Measurements from ENCODE around the gene FDXACB1.

FDXACB1 gene

DNA sequence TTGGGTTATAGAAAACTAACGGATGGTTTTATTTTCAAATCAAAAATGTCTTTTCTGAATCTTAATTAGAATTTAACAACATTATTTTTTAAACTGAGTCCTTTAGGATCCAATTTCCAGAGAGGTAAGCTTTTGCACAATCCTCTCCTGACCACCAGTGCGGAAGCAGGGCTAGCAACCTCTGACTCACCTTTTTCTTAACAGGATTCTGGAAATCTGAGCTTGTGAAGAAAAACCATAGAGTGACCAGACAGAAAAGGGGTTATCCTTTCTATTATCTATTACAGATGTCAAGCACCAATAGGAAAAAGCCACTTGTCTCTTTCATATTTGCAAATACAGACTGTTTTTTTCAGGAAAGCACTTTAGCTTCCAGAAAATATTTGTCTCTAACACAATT lies 32.9 kb downstream of the FDXACB1 start:
- no peak for DNase-seq (ENCODE audit: low spot score)

DNA sequence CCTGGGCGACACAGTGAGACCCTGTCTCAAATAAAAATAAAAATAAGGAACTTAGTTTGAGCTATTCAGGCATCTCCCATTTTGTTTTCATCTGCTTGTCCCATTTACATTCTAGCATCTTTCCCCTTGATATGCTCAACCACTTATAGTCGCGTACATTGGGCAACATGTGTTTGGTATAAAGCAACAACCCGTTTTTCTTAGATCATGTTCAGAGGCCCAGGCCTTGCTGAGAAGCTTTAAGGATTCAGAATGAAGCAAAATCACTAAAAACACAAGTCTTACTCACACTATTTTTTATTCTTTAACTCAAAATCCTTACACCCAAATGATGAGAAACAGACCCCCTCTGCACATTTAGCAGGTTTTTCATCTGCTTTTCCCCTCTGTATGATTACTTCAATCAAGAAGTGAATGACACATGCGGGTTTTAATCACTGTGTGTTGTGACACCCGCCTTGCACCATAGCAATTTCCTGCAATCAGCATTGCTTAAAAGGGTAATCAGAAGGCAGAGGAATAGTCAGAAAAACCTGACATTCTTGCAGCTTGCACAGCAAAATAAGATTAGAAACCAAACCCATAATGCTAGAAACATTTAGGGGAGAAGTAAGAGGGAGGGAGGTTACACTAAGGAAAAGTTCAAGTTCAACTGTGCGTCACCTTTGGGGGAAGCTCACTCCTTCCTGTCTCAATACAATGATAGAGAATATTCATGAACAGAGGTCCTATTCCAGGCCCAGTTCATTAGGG lies 33.5 kb downstream of the FDXACB1 start:
- DNase-seq (ENCODE audit: low spot score) = no peak

DNA sequence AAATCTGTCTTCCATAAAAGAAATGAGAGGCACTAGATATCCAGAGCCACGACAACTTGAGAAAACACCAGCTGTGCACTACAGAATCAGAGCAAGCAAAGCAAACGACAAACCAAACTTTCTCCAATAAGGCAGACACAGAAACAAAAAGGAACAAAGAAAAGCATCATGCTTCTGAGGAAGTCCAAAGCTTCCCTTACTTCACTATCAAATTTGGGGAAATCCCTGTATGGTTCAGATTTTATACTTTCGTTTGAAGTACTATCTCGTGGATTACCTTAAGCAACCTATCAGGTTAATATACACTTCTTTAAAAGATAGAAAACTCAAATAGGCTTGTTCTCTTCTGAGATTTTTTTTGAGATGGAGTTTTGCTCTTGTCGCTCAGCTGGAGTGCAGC lies 35.3 kb downstream of the FDXACB1 start:
- DNase-seq (ENCODE audit: low spot score) = no peak

DNA sequence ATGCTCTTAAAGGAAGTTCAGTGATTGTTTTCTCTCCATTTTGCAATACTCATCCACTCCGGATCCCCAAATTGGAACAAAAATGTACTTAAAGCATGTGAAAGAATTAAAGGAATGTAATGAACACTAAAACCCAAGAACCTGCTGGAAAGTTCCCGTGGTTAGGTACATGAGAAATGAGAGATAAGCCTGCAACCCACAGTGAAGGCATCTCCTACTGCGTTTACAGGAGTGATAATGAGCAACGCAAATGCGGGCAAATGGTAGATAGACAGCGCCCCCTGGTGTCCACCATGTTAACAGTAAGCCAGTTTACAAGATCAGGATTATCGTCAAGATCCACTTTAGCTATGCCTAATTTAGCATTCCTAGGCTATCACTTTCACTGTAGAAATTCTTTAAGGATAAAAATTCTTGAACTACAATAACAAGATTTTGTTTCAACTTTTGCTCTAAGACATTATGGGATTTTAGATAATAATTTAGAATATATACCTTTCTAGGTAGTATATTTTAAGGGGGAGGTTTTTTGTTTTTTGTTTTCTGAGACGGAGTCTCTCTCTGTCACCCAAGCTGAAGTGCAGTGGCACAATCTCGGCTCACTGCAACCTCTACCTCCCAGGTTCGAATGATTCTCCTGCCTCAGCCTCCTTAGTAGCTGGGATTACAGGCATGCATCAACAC lies 37.5 kb downstream of the FDXACB1 start:
- peak; percentile 79 for DNase-seq (ENCODE audit: low spot score)

DNA sequence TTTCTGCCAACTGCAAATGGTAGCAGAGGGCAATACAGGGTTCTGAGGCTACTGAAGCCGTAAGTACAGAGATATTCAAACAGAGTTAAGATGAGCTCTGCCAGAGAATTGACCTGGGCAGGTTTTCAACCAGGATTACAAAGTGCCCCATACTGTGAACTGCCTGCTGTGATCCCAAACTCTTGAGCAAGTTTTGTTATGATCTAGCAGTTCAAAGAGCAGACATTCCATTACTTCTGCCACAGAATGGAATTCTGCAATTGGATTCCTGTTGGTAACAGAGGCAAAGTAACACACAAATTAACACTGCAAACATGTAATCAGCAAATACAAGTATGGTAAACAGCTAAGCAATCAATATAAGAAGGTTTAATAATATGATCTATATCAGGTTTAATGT lies 38.8 kb downstream of the FDXACB1 start:
- DNase-seq (ENCODE audit: low spot score) = no peak

DNA sequence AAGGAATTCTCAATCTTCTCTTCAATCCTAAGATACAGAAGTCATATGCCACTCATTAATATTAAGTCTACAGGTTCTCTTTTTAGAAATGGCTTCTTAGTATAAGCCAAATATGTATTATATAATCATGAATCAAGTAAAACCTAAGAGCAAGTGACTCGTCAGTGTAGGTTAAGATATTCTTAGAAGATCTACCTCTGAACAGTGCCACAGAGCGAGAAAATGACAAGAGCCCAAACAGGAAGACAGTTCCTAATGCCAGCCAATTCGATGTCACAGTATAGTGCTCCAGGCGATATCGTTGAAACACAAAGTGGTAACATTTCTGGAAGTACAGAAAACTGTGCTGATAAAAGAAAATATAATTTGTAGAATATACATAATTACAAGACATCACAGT lies 40.9 kb downstream of the FDXACB1 start:
- no peak for DNase-seq (ENCODE audit: low spot score)

DNA sequence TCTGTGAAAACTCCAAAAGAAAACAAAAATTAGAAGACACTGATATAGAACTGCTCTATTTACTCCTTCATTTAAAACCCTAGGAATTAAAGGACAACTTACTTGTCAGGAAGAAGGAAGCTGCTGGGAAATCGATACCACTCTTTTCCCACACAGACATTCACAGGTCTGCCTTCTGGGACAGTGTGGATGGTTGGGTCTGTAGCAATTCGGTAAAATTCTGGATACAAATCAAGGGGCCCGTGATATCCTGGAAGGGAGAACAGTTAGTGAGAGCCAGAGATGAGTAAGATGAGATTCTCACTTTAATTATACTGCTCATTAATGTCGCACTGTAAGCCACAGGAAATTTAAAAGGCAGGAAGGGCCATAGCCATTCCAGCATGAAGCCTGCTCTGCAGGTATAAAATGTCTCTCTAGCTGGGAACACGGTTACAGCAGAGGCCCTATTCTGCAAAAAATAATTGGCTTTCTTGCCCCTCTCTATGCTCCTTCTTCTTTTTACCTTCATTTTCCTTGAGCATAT lies 41.5 kb downstream of the FDXACB1 start:
- no peak for DNase-seq (ENCODE audit: low spot score)

DNA sequence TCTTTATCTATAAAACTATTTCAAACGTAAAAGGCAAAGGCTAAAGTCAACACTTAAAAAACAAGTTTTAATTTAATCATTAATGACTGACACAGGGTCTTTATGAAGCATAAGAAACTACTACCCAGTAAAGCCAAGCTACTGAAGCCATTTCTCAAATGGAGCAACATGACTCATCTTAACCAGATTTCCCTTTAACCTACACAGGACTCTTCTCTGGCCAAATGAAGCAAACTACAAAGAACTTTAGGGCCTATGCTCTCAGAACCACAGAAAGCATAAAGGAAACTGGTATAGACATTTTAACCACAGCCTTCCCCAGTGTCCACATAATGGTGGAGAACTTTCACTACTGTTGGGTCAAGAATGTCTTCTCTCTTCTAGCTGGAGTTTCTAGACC lies 42.2 kb downstream of the FDXACB1 start:
- no peak for DNase-seq (ENCODE audit: low spot score)

DNA sequence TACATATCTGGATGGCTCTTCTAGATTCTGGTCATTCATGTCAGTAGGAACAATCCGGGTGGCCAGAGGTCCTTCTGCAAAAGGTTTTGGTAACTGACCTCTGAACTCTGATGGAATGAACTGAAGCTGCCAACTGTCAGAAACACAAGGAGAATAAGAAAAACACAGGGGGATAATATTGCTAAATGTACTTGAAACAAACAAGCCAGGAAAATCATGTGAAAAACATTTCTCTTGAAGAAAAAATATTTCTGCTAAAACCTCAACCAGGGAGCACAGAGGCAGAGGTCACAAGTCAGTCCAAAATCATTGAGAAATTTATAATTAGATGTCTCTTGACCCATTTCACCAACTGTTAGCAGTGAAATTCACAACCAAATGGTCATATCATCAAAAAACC lies 42.8 kb downstream of the FDXACB1 start:
- DNase-seq (ENCODE audit: low spot score) = no peak

DNA sequence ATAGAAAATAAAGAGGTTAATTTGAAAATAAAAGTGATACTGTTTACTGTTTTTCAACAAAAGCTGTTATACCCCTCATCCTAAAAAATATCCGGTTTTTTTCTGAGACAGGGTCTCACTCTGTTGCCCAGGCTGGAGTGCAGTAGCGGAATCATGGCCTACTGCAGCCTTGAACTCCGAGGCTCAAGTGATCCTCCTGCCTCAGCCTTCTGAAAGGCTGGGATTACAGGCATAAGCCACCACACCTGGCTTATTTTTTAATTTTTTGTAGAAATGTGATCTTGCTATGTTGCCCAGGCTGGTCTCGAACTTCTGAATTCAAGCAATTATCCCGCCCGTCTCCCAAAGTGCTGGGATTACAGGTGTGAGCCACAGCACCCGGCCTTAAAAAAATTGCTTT lies 43.3 kb downstream of the FDXACB1 start:
- DNase-seq (ENCODE audit: low spot score) = no peak

DNA sequence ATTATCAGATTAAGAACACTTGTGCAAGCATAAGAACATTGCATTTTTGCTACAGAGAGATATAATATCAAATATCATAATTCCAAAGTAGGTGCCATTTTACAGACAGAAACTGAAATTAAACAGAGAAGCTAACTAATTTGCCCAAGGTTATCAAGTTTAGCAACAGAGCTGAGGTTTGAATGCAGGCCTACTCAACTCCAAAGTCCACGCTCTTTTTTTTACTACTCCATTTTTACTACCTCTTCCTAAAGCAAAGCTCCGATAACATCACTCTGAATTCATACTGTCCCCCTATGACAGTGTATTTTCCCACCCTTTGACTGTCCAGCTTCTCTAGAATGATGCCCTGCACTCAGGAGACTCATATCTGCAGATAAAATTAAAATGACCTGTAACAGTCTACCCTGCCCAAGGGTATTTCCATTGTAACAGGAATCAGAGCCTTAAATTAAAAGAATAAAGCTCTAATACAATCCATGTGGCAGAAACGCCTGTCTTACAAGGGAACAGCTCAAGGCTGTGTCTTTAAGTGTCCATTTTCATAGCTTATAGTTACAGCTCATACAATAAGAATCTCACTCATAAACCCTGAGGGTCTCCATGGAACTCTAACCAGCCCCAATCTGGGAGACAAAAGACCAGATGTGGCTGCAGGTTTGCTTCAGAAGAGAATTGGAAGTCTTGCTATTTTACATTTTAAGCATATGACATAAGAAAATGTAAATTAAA lies 44.4 kb downstream of the FDXACB1 start:
- no peak for DNase-seq (ENCODE audit: low spot score)

DNA sequence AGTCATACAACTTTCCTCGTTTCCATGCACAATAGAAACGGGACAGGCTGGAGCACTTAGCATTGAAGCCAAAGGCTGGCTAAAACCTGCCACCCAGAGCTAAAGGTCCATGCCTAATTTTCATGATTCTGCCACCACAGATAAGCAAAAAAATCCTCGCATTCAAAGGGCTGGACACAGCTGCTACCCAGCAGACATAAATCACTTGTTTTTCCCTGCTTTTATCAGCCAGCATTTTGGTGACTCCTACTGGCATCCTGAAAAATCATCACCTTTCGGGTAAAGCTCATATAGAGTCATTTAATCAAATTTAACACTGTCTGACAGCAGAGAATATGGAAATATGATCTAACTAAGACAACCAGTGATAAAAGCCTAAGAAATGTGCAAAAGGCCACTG lies 45.4 kb downstream of the FDXACB1 start:
- DNase-seq (ENCODE audit: low spot score) = no peak

DNA sequence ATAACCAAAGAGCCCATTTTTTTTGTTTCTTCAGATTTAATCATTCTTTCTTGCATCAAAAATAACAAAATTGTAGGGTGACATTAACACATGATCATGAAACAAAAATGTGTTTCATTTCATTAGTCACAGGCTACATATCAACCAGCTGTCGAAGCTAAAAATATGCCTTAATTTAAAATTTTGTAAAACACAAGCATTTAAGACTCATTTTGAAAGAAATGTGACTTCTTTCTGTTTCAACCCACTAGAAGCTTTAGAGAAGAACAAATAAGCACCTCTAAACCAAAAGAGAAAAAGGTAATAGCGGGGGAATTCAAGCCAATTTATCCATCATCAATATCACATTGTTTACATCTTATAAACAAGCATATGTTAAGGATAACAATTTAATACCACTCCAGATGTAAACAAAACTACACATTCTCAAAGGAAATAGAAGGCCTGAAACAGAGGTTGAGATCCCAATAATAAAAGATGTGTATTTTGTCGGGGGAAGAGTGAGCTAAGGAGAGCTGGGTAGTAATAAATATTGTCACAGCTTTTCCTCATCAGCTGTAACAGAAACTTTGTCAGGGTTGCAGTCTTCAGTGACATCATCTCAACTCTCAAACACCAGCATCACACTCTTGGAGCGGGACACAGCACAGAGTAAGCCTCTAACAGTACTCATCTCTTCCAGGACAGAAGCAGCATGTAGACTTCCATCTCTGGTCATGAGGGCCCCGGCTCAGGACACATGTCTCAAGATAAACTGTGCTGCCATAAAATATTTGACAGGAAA lies 49.6 kb downstream of the FDXACB1 start:
- DNase-seq (ENCODE audit: low spot score) = no peak

DNA sequence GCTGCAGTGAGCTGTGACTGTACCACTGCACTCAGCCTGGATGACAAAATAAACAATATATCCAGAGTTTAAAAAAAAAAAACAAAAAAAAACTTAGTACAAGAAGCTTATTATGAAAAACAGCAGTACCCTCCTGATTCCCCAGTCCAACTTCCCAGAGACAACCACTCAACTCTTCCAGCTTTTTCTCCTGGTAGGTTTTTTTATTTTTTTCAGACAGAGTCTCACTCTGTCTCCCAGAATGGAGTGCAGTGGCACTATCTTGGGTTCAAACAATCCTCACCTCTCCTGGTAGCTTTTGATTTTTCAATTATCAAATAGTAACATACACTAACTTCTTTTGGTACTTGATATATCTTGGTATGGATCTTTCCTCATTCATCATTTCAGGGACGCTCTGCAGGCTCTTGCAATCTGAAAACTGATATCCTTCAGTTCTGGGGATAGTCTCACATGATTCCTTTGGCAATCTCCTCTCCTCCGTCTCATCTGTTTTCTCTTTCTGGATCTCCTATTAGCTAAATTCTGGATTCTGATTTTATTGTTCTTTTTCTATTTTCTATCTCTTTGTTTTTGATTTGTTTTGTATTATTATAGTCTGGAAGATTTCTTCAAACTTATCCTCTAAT lies 52.5 kb downstream of the FDXACB1 start:
- no peak for DNase-seq (ENCODE audit: low spot score)
